ENCODE results near the gene DEFB132.

DEFB132 gene

DNA sequence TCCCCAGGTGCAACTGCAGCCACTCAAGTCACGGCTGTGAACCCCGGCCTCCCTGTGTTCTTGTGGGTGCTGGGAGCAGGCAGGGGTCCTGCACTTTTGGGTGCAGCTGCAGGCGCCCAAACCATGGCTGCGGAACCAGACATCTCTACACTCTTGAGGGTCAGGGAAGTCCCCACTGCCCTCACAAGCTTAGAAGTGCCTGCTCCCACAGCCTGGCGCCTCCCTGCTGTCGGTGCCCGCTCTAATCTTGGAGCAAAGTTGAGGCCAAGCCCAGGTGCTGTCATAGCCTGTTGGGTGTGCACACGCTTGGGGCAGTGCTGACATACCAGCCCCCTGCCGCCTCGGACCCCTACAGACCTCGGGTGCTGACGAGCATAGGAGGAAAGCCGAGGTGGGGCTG lies 6.2 kb downstream of the DEFB132 start:
- no peak for DNase-seq (ENCODE audit: low read depth, low spot score)

DNA sequence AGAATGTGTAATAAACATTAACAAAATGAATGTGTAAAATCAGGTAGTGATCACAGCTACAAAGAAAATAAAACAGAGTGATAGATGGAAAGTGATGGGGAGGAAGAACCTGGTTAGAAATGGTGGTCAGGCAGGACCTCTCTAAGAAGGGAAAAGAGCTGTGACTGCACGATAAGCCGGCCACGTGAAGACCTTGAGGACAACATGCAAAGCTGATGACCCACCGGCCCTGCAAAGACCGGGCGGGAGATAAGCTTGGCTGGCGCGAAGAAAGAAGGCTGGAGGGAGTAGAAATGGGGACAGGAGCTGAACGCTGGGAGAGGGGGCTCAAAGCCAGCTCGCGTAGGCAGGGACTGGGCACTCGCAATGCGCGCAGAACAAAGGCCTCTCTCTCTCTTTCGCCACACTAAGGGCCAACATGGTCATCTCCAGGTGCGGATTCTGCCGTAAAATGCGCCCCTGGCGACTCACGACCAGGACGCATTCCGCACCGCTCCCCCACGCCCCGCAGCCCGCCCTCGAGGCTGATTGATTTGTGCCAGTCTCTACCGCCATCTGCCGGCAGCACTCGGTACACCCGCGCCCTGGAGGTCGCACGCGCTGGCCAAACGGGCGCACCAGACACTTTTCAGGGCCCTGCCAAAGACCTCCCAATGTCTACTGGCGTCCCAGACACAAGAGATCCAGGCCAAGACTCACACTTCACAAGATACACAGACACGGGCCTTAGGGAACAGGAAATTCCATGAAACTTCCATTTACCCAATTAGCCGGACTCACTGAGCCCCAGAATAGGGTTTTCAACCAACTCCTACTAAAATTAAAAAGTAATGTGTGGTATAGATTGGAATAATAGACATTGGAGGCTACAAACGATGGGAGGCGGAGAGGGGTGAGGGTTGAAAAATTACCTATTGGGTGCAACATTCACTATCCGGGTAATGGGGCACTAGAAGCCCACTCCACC lies 9.4 kb downstream of the DEFB132 start:
- DNase-seq (ENCODE audit: low read depth, low spot score): no peak

DNA sequence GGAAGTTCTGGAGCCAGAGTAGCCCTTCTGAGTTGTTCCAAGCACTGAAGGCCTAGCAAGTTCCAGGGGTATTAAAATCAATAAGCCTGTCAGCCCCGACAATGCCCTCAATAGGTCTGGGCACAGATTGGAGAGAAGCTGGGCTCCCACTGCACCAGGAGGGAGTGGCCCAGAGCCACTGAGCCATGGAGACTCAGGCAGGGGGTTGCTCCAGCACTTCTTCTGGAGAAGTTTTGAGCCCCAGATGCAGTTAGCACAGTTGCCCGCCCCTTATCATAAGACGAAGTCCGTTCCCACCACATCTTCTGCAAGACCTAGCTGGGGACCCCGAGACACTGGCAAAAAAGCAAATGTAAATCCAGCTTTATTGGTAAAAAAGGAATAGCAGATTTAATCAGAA lies 13.0 kb downstream of the DEFB132 start:
- DNase-seq (ENCODE audit: low read depth, low spot score): no peak

DNA sequence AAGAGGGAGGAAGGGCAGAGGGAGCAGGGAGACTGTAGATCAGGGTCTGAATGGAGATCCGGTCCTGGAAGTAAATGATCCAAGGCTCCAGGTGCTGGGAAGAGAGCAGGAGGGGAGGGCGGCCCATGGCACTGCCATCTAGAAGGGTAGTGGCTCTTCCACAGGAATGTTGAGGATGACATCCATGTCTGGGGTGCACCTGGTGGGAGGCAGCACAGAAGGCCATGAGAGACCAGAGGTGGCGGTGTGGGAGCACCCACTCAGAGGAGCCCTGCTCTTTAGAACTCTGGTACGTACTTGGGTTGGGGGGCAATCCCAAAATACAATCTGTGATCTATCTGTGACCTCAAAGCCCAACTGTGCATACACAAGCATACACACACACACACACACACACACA lies 13.5 kb downstream of the DEFB132 start:
- DNase-seq (ENCODE audit: low read depth, low spot score): no peak

DNA sequence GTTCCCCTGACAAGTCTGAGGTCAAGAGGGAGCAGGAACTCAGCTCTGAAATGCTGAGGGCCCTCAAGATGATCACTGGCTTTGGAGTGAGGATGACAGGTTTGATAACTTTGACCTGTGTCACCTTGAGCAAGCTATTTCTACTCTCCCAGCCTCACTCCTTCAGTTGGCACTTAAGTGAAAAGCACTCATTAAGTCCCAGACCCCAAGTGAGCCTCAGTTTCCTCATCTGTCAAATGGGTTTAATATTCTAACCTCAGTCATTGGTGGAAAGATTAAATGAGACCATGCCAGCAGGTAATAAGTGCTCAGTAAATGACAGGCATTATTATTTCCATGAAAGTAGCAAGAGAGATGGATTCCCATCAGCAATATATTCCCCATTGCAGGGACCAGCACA lies 14.0 kb downstream of the DEFB132 start:
- no peak for DNase-seq (ENCODE audit: low read depth, low spot score)

DNA sequence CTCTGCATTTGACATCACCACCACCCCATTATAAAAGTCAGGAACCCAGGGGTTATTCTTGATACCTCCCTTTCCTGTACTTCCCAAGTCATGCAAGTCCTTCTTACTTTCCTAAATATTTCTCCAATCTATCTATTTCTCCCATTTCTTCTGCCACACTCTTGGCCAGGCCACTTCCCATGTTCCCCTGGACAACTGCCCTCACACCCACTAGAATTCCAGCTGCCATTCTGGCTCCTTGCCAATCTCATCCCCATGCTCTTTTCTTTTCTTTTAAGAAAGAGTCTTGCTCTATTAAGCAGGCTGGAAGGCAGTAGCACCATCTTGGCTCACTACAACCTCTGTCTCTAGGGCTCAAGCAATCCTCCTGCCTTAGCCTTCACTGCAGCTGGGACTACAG lies 15.2 kb downstream of the DEFB132 start:
- DNase-seq (ENCODE audit: low read depth, low spot score): no peak

DNA sequence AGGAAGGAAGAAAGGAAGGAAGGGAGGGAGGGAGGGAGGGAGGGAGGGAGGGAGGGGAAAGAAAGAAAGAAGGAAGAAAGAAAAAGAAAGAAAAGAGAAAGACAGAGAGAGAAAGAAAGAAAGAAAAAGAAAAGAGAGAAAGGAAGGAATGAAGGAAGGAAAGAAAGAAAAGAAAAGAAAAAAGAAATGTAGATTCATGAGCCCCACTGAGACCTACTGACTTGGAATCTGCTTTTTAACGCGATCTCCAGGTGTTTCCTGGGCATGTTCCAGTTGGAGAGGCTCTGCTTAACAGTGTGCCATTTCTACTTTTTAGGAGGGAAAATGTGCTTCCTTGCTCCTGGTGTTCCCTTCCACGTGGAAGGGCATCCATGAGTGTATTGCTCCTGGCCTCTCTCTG lies 16.4 kb downstream of the DEFB132 start:
- no peak for DNase-seq (ENCODE audit: low read depth, low spot score)

DNA sequence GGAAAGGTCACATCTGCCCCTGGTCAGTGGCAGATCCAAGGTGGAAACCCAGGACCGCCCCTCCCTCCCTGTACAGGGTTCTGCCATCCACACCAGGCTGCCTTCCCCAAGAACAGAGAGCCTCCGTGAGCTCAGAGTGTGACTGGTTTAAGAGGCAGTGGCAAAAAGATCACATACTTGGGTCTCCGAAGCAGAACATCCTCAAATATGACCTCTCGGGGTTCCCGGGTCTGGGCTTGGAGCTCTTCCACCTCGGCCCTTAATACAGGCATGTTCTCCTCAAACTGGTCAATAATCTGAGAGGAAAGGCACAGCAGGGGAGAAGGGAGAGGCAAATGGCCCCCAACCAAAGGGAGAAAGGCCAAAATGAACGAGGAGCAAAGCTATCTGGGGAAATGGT lies 18.3 kb downstream of the DEFB132 start:
- DNase-seq (ENCODE audit: low read depth, low spot score): no peak

DNA sequence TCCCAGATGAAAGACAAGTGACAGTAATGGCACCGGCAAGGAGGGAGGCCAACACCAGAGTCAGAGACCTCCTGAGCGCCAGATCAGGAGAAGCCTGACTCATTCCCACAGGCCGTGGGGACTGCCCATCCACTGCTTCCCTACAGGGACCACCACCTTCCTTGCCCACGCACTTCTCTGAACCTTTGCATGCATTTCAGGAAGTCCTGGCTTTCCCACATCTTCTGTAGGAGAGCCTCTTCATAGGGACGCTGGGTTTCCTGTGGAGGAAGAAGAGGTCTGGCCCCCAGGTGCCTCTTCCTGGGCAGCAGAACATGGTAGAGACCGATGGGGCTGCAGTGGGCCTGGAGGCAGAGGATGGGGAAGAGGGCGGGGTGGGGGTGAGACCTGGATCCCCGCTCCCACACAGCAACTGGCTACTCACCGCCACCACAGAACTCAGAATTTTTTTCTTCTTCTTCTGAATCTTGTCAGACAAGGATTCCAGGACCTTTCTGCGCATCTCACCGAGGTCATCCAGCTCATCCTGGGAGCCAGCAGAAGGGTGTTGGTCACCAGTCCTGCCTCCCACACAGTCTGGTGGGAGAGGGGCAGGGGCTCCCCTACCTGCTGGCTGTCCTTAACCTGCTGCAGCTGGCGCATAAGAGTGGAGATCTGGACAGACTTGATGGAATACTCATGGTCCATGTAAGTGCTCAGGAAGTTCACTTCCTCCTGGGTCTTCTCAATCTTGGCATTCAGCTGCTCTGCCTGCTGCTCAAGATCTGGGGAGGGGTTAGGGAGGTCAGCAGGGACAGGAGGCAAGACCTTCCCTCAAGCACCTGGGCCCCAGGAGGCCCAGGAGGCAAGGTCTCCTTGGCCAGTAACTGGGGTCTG lies 19.3 kb downstream of the DEFB132 start:
- DNase-seq (ENCODE audit: low read depth, low spot score): no peak

DNA sequence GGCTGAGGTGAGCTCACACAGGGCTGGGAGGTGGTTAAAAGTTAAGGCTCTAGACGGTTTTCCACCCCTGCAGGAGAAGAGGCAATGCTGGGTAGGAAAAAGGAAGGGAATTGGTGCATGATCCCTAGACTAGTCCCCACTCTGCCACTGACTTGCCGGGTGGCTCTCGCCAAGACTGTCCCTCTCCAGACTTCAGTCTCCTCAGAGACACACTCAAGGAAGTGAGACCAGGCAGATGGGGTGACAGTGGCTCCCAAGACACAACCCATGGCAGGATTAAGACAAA lies 19.9 kb downstream of the DEFB132 start:
- DNase-seq (ENCODE audit: low read depth, low spot score): no peak

DNA sequence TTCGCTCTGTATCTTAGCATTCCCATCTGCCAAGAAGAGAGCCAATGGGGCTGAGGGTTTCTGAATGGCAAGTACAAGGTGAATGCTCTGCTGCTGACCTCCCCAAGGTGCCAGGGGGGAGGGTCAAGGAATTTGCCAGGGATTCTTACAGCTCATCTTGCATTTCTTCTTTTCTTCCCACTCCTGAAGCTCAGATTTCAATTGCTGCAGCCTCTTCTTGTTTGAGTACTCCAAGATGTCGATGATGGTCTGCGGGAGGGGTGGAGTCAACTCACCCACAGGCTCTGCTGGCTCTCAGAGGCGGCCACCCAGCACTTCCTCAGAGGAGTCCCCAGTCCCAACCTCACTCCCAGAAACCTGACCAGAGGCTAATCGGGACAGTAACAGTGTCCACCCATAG lies 20.7 kb downstream of the DEFB132 start:
- DNase-seq (ENCODE audit: low read depth, low spot score): no peak

DNA sequence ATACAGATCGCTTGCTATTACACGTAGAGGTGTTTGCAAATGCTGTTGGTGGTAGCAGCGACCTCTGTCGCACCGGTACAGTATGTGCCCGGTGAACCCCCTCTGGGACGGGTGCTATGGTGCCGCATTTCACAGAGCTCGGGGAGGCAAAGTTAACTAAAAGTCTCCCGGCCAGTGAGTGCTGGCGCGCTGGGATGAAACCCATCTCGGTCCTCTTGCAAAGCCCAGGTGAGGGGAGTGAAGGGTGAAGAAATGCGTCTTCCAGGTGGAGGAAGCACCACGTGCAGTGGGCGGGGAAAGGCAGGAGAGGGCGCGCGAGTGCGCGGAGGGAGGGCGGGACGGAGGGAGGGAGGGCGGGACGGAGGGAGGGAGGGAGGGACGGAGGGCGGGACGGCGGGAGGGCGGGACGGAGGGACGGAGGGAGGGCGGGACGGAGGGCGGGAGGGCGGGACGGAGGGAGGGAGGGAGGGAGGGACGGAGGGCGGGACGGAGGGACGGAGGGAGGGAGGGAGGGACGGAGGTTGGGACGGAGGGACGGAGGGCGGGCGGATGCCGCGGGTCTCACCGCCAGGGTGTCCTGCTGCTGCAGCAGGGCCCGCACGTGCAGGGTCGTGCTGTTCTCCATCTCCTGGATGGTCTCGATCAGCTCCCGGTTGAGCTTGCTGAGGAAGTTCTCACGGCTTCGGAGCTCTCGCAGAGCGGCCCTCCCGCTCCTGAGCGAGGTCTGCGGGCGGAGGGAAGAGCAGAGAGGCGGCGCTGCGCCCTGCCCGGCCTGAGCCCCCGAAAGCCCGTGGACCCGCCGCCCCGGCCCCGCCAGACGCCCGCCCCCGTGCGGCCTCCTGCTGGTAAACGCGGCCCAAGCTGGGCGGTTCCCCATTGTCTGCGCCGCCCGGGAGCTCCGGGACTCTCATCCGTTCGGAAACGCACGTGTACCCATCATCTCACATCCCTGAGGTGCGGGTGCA lies 21.4 kb downstream of the DEFB132 start:
- peak; percentile 15 for DNase-seq (ENCODE audit: low read depth, low spot score)

DNA sequence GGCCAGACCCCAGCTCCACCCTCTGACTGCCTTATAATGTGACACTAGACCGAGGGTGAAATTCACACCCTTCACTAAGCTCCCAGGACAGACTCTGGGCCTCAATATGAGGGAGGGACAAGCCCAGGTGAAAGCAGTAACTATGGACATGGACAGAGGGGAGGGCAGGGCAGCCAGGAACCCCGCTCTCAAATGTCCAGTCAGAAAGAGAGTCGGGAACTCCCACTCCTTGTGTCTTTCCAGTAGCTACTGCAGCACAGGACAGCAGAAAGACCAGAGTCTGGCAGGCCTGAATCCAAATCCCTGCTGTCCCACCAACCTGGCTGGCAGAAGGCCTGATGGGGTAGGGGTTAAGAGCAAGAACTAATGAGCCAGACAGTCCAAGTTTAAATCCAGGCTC lies 26.6 kb downstream of the DEFB132 start:
- DNase-seq (ENCODE audit: low read depth, low spot score): no peak

DNA sequence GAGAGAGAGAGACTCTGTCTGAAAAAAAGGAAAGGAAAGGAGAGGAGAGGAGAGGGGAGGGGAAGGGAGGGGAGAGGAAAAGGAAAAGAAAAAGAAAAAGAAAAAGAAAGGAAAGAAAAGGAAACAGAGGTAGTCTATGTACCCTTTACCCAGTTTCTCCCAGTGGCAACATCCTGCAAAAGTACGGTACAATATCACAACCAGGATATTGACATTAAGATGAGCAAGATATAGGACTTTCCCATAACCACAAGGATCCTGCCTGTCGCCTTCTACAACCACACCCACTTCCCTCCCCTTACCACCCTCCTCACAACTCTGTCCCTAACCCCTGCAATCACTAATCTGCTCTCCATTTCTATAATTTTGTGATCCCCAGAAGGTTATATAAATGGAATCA lies 29.0 kb downstream of the DEFB132 start:
- no peak for DNase-seq (ENCODE audit: low read depth, low spot score)

DNA sequence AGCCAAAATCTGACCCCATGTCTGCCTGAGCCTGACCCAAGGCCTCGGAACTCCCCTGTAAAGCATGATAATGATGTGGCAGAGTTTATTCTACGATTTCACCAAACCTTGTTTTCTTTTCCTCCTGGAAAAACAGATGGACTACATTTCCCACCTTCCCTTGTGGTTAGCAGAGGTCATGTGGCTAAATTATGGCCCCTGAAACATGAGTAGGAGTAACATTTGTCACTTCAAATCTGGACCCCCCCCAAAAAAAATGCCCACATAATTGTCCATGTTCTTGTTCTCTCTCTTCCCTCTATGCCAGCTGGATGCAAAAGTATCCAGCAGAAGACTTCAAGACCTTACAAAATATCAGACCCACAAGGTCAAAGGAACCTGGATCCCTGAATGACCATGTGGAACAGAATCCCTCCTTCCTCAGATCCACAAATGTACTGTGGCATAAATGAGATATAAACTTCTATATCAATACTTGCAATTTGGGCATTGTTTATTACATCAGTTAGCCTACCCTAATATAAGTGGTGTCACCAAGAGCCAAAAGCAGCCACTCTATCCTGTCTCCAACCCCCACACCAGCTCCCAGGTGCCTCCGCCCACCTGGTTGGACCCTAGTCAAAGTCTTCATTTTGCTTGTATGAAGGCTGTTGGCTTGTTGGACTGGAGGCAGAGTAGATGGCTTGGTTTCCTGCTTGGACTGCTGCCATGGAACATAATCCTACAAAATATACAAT lies 31.6 kb downstream of the DEFB132 start:
- no peak for DNase-seq (ENCODE audit: low read depth, low spot score)

DNA sequence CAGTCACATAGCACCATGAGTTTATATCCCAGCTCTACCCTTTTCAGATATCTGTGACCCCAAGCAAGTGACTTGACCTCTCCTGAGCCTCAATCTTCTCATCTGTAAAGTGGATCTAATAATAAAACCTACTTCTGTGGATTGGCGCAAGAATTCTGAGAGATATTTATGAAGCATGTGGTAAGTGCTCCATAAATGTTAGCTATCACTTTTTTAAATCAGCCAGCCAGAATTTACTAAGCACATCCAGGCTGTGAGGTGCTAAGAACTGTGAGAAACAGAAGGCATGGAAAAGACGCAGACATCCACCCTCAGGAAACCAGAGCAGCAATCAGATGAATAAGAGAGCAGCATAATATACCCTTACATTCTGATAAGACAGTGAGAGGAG lies 32.2 kb downstream of the DEFB132 start:
- DNase-seq (ENCODE audit: low read depth, low spot score): no peak

DNA sequence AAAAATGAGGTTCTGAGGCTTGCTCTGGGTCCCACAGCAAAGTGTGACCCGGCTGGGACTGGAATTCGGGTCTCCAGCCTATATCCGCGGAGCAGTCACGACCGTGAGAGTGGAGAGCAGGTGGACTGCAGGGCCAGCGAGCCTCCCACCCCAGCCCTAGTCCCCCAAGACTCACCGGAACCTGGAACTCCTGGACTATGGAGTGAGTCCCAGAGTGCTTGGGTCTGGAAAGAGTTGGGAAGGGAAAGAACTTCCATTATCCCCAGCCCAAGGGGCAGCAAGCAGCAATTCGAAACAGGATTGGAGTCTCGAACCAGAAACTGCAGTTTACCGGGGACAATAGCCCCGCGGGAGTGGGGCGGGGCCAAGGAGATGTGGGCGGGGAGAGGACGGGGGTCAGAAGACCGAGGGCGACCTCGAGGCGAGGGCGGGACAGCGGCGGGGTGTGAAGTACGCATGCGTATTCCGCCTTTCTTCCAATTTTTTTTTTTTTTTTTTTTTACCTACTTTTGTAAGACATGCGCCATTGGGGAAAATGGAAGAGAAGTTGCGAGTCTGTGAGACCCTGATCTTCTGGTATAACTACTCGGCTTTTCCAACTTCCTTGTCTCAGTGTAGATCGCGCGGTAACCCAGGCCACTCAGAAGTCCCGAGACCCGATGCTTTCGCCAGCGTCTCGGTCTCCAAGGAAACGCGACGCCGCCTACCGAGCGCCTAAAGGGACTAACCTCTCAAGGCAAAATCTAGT lies 32.7 kb downstream of the DEFB132 start, which contains the start of gene C20orf96:
TSS of gene C20orf96 (minus strand) at position 667 of the 748 bp plus-strand sequence. CDS start at position 527, 140 bp downstream.
- peak; percentile 84 for DNase-seq (ENCODE audit: low read depth, low spot score)

DNA sequence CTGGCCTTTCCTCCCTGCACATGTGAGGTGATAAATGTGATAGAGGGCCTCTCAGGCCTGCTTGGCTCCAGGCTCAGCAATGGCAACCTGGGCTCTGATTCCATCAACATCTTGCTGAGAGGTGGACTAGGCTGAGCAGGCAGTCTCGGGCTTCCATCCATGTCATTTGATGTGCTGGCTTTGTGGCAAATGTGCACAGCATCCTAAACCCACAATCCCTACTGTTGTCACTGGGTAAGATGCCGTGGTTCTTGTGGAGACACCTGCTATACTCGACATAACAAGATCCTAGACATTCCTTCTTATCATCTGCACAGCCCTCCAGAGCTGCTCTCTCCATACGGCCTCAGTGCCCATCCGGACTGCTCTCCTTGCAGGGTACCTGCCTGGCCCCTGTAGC lies 37.1 kb downstream of the DEFB132 start:
- DNase-seq (ENCODE audit: low read depth, low spot score): no peak

DNA sequence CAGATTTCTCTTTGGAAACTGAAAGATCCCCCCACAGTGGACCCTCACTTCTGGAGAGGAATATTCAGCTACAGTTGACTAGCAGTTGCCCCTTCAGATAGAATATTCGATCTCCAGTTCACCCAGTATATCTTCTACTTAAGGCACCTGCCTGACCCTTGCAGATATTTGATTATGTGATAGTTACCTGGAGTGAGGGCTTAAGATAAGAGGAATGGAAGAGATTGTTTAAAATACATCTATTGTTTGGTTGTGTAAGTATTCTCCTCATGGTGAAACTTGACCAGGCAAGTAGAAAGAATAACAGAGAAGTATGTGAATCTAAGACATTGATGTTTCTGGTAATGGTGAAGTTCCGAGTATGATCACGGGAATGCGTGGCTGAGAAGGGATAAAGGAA lies 38.3 kb downstream of the DEFB132 start:
- DNase-seq (ENCODE audit: low read depth, low spot score): no peak
